Inferior parietal cortex (tissue), 1 donor: ENCODE measurements around the gene PTAR1.

Experiments used
- DNase-seq: peaks from one replicate; pipeline ENCODE4 v3.0.0-alpha.2; 2016; ENCODE audit errors: extremely low spot score

Gene PTAR1

GRCh38 chr9:69753830-69754229 lies 6.0 kb downstream of the PTAR1 start:
- DNase-seq: no peak

DNA sequence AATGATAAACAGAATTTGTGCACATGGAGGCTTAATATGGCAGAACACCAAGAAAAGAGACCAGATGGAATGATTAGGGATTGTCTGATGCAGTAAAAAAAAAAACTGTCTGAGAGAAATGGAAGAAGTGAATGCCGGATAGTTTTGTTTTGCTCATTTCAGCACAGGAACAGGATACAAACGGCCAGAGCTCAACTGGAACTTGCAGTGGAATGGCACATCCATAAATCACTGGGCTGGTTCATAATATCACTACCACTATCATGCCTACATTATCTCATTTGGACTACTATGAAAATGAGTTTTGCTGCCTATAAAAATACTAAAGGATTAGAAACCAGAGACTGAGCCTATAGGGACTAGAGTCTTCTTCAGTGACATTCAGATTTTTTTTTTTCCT lies 9.7 kb downstream of the PTAR1 start:
- DNase-seq: no peak

- DNase-seq: no peak
These were observed 11.5 kb downstream of the PTAR1 start for GRCh38 chr9:69748304-69748703.

DNA sequence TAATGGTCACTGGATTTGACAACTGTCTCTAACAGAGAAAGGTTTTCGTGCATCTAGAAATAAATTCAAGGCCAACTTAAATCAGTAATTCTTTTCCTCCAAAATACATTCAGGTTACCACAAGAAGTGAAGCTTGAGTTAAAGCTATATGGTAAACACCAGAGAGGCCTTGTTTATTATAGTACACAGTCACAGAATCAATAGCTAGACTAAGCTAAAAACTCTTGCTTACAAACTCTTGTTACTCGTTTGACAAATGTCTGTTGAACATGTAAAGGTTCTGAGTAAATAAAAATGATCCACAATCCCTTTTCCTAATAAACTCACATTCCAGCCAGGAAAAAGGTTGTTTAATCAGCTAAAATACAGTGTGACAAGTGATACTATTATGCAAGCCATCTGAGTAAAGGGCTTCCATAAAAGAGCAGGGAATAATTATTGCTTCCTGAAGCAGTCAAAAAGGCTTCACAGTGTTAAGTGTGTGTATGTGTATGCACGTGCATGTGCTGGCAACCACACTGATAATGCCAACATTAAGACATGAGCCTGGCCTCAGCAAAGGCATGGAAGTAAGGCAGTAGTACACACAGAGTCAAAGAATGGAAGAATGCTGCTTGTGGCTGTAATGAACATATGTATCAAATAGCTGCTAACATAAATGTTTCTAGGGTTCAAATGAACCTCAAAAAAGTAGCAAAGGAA lies 12.8 kb downstream of the PTAR1 start:
- DNase-seq: no peak

DNA sequence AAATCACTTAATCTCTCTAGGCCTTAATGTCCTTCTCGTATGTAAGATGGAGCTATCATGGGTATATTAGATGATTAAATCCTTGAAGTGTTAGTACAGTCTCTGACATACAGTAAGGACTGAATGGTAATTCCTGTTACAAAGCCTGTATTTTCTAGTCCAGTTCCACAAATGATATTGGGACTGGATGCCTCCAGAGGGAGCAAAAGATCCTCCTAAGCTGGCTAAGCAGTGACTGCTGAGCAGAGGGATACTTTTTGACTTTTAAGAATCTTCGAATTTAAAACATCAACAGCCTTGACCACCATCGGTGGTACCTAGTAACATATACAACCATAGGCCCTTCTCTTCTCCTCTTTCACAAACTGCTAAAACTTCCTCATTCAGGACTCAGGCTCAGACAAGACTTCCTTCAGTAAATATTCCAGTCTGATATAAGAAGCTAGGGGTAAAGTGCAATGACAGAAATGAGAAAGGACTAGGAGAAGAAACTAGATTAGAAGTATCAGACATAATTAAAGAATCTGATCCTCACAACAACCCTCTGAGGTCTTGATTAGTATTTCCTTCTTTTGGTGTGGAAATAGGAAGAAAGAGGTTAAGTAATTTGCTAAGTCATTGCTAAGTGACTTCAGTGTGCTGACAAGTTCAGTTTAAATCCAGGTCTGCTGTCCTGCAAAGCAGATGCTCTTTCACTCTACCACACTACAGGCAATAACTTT lies 13.9 kb downstream of the PTAR1 start:
- DNase-seq: no peak

GRCh38 chr9:69744688-69745380 lies 15.0 kb downstream of the PTAR1 start:
- no peak for DNase-seq

DNA sequence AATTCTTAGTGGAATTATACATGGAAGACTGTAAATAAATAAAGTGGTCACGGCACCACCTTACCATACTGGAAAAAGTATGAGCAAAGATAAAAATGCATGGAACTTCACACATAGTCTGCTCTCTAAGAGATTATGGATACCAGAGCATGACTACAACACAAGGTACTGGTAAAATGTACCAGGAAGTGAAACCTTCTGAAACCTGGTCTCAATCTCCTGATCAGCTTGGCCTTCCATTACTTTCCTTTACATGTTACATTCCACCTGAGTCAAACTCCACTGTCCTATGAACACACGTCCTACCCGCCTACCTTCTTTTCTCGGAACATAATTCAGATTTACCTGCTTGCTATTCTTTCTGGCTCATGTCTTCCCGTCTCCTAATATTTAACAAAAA lies 15.9 kb downstream of the PTAR1 start:
- no peak for DNase-seq

DNA sequence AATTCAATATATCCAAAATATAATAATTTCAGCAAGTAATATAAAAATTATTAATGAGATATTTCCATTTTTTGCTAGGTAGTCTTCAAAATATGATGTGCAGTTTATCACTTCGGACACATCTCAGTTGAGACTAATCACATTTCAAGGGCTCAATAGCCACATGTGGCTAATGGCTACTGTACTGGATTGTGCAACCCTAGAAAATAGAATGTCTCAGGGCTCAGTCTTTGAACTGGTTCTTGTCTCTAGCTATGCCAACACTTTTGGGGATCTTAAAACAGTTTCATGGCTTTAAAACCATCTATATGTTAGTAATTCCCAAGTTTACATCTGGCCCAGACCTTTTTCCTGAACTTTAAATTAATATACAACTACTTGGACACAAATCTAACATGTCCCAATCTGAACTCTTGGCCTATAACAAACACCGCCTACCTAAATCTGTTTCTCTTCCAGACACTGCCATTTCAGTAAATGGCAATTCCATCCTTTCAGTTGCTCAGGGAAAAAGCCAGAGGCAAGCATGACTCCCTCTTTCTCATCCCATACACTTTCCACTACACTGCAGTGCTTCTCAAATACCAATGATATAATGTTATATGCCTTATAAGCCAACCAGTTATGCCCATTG lies 18.8 kb downstream of the PTAR1 start:
- no peak for DNase-seq

DNA sequence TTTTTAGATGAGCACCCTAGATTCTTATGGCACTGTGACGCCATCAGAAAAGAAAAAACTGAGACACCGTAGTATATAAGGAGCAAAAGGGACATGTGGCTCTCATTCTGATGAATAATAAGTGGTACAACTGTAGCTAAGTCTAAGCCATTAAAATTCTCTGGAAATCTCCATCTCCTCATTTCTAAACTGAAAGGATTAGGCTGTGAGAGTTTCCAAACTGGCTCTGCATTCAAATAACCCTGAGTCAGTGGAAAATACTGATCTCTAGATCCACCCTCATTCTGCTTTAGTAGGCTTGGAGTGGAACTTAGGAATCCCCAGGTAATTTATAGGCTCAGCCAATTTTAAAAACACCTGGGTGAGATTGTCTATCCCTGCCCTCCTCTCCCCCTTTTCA lies 28.5 kb downstream of the PTAR1 start:
- DNase-seq: no peak

GRCh38 chr9:69719983-69720382 lies 39.8 kb downstream of the PTAR1 start:
- DNase-seq: no peak

- no peak for DNase-seq
These were observed 40.4 kb downstream of the PTAR1 start for GRCh38 chr9:69719367-69719766.

DNA sequence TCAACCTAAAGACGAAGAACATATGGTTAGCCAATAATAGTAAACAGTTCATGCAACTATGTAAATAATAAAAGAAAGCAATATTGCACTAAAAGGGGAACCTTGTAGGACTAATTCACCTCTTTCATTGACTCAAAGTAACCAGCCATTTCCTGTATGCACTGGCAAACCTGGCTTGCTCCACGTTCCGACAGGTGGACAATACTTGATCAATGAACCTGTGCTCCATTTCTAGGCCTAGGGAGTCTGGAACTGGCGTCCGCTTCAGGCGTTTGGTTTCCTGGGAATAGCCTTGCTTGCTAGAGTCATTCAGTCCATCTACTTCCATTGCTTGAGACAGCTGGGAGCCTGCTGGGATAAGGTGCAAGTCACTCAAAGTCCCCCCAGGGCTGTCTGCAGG lies 41.6 kb downstream of the PTAR1 start:
- no peak for DNase-seq

GRCh38 chr9:69715825-69716224 lies 44.0 kb downstream of the PTAR1 start:
- no peak for DNase-seq

DNA sequence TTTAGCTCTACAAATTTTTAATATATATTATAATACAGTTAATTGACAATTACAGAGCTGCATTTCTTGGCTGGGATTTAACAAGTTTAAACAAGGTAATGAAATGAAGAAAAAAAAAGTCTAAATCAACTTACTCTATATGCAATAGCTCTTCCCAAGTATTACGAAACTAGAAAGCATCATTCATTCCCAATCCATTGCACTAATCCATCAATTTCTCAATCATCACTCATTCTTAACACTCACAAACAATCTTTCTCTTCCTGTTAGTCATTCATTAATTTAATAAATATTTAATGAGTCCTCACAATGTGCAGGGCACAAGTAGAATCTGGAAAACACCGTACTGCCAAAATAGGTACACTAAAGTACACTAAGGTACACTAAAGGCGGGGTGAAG lies 44.7 kb downstream of the PTAR1 start:
- no peak for DNase-seq

- DNase-seq: no peak
These were observed 62.3 kb downstream of the PTAR1 start for GRCh38 chr9:69697475-69697874.

DNA sequence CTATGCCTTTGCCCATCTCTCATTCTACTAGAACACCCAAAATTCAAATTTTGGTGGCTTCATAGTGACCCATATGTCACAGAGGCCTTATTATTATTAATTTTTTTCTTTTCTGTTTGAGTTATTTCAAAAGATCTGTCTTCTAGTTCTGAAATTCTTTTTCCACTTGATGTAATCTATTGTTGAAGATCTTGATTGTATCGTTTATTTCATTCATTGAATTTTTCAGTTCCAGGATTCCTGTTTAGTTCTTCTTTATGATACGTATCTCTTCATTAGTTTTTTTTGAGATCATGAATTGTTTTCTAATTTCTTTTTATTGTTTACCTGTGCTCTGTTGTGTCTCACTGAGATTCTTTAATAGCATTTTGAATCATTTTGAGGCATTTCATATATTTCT lies 63.0 kb downstream of the PTAR1 start:
- DNase-seq: no peak

- DNase-seq: no peak
These were observed 69.7 kb downstream of the PTAR1 start for GRCh38 chr9:69689991-69690538.

DNA sequence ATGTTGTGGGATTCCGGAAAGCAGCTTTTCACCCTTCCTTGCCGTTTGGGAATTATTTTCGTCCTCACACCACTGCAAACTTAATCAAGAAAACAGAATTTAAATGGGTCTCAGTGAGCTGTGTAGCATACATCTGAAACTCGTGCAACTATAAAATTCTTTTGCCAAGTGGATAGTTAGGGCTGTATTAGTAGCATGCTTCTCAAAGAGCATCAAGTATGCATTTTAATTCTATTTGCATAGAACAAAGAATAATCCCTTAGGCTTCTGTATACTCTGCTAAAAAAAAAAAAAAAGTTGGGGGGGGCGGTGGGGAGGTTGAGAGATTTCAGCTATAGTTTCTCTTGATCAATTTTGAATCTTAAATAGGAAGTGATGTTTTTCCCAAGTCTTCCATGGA lies 75.9 kb downstream of the PTAR1 start:
- DNase-seq: no peak

DNA sequence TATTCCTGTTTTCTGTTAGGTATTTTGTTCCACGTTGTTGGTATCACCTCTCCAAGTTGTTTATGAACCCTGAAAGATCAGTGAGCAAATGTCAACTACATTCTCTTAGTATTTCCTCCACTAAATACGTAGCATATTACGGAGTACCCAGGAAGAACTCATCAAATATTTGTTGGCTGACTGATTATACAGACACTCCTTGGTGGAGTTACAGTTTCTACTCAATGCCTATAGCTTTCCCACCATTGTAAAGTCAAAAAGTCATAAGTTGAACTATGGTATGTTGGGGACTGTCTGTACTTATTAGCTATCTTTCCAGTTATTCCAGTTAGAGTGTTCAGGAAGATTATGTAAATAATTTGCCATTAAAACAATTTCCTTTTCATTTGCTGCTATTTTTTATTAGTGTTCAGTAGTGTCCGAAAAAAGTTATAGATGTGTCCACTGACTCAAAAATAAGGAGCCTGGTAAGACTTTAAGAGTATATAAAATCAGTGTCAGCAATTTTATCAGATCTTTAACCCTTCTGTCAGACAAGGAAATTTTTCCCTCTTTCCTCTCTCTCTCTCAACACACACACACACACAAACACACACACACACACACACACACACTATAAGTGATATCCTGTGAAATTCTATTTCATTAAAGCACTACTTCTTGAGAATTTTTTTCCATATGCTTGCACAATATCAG lies 80.8 kb downstream of the PTAR1 start:
- no peak for DNase-seq

- DNase-seq: no peak
These were observed 81.9 kb downstream of the PTAR1 start for GRCh38 chr9:69677931-69678330.

- DNase-seq: no peak
These were observed 84.2 kb downstream of the PTAR1 start for GRCh38 chr9:69675563-69675962.
